GM13977 (cell line): ENCODE measurements around the gene BTBD16.

Experiments used
- DNase-seq: peaks from one replicate; pipeline ENCODE4 v3.0.0; 2012; ENCODE audit warnings: low spot score
- in situ Hi-C: fragments of 300-500 bp; cut with MboI; formaldehyde crosslinking; loops from one replicate; pipeline ENCODE4 v1.12.0; 2022; ENCODE audit warnings: low sequenced_read_pairs, low pct_unique_long_range_greater_than_20kb, mixed read lengths, inconsistent platforms; ENCODE audit not compliant: unreplicated experiment
- TF ChIP-seq, protein P1 (sequence below): IDR thresholded peaks from 2 replicates; pipeline ENCODE4 v1.5.1; 2012; ENCODE audit warnings: mild to moderate bottlenecking, control low read depth; ENCODE audit not compliant: insufficient read depth; ENCODE audit errors: extremely low read depth, missing control alignments

The BTBD16 gene

DNA sequence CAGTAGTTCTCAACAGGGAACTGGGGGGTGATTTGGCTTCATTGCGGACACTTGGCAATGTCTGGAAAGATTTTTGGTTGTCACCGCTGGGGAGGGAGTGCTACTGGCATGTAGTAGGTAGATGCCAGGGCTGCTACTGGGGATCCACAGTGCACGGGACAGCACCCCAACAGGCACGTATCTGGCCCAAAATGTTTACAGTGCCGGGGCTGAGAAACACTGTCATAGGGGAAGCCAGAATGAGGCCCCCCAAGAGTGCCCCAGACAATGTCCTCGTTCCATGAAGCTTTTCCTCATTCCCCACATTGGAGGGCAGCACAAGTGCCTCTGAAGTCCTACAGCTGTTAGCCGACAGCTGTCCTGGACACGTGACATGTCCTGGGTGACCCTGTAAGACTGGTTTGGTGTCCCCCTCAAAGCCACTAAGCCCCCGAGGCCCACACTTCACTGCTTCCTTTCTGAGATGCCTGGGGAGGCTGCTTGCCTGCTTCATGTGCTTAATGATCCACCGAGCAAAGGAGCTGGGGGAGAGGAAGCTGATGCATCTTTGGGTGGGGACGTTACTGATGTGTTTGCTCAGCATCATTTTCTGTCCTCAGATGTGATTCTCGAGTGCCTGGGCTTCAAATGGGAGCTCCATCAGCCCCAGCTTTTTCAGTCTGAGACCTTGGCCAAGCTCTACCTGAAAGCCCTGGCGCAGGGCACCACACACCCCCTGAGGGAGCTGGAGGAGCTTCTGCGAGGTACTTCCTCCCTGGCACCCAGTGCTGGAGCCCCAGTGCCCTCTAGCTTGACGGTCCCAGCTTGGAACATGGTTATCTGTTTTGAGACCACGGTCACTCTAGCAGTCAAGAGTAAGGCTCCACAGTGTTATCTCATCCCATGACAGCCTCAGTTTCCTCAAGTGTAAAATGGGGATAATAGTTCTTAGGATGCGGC, 14.7 kb downstream of the BTBD16 start:
- TF ChIP-seq, protein P1, sequence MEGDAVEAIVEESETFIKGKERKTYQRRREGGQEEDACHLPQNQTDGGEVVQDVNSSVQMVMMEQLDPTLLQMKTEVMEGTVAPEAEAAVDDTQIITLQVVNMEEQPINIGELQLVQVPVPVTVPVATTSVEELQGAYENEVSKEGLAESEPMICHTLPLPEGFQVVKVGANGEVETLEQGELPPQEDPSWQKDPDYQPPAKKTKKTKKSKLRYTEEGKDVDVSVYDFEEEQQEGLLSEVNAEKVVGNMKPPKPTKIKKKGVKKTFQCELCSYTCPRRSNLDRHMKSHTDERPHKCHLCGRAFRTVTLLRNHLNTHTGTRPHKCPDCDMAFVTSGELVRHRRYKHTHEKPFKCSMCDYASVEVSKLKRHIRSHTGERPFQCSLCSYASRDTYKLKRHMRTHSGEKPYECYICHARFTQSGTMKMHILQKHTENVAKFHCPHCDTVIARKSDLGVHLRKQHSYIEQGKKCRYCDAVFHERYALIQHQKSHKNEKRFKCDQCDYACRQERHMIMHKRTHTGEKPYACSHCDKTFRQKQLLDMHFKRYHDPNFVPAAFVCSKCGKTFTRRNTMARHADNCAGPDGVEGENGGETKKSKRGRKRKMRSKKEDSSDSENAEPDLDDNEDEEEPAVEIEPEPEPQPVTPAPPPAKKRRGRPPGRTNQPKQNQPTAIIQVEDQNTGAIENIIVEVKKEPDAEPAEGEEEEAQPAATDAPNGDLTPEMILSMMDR: no peak
- no peak for DNase-seq
- in situ Hi-C loops: loop anchor here (25.0 kb wide), 1 partner anchor 277 kb away; the partner anchor contains the start of gene DMBT1

DNA sequence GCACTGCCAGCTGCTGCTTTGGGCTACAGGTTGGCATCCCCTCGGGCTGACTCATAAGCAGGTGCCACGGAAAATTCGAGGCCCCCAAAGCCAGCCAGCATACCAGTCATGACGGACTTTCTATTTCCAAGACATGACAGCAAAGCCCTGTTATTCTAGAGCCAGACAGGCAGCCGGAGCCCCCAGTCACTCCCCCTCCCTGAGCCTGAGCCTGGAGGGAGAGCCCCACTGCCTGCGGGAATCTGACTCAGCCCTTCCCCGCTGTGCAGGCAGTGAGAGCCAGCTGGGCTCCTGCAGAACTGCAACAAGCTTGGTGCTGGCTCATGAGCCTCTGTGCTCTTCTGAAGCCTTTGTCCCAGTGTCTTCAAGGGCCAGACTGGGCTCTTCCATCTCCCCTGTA, 15.8 kb downstream of the BTBD16 start:
- in situ Hi-C loops: loop anchor here (25.0 kb wide), 1 partner anchor 275 kb away; the partner anchor contains the start of gene DMBT1
- DNase-seq: no peak
- TF ChIP-seq, protein P1: no peak

DNA sequence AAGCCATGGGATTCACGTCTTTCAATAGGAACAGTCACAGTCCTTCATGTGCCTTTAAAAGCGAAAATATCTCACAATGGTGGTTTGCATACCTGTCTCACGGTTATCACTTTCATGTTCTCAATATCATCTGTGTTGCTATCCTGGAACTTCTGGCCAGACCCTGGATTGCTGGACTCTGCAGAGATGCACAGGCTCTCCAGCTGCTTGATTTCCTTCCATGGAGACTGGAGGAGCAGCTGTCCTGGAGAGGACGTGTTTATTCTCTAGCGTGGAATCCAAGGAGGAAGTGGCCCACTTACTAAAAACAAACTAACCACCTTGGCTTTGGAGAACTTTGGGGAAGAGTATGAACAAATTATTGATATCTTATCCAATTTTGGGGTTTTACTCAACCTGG, 16.5 kb downstream of the BTBD16 start:
- TF ChIP-seq, protein P1: no peak
- no peak for DNase-seq
- in situ Hi-C loops: loop anchor here (25.0 kb wide), 1 partner anchor 275 kb away; the partner anchor contains the start of gene DMBT1

DNA sequence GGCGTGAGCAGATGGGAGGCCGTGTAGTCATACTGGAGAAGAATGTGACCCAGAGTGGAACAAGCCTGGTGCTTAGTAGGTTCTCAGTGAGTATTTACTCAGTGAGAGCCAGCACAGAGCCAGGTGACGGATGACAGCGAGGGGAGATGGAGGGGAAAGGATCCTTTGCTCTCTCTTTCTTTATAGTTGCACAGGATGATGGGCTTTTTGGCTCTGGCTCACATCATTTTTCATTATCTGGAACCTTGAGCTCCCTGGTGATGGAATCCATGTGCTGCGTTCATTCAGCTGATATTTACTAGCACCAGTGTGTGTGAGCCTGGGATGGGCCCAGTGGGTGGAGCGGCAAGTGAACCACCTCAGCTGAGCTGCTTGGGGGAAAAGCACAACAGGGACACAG, 17.2 kb downstream of the BTBD16 start:
- TF ChIP-seq, protein P1: no peak
- DNase-seq: no peak
- in situ Hi-C loops: loop anchor here (25.0 kb wide), 1 partner anchor 274 kb away; the partner anchor contains the start of gene DMBT1

DNA sequence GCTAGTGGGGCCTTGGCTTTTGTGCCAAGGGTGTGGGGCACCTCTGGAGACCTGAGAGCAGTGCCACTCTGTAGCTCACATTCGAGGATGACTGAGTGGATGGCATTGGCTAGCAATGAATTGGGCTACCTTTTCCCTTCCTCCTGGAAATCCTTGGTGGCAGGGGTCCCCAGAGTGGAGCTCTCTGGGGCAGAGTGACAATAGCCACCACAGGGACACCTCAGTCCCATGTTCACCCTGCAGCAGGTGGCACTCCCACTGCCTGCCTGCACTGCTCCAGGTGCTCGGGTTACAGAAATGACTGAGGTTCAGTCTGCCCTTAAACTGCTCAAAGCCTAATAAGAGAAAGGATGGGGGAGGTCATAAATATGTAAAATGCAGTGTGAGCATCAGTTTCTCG, 17.8 kb downstream of the BTBD16 start:
- TF ChIP-seq, protein P1: no peak
- DNase-seq: no peak
- in situ Hi-C loops: loop anchor here (25.0 kb wide), 1 partner anchor 273 kb away; the partner anchor contains the start of gene DMBT1

DNA sequence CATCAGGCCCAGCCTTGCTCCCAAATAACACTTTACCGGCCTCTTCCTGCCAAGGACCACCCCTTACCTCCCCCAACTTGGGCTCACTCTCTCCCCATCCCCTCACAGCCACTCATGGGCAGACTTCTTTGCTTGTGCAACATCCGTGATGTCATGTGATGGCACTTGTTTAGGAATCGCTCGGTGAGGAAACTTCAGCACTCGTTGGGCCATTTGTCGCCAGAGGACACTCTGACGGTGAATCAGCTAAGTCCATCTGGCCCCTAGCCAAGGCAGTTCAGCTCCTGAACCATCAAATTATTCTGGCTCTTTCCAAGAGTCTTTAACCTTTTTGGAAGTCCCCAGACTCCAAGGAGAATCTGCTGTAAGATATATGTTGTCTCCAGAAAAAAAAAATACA, 19.2 kb downstream of the BTBD16 start:
- DNase-seq: no peak
- in situ Hi-C loops: loop anchor here (25.0 kb wide), 1 partner anchor 272 kb away; the partner anchor contains the start of gene DMBT1

More for the DNA sequence above, 19.2 kb downstream of the BTBD16 start:
- TF ChIP-seq, protein P1: no peak
